ENCODE measurements around the gene EN2. TPM values are rescaled to one million over a fixed set of nuclear protein-coding genes. Genes with fewer than 3 reads are reported as not detected.

Gene EN2
- total RNA-seq, 1 experiment from 2014 or later: 0.07 TPM

- Mint-ChIP-seq H3K27me3 (ENCODE audit: low read depth) (peaks cover 66% of the 10 kb centered on the region), H3K4me3 (no peak overlapping the region), H3K9me3 (peaks cover 2 to 9% of the 10 kb centered on the region in 2 experiments; a peak in 3 of 5 replicates), H3K27ac (peak overlapping the region in 1 of 3 experiments; percentile 44; a peak in 1 of 7 replicates), H3K4me1 (peaks cover 12 to 16% of the 10 kb centered on the region in 2 experiments), H3K36me3 (ENCODE audit: insufficient read depth in 1 of 3, low read depth in 3 of 3) (0 out of 7 replicates have a peak, but pooled peaks cover 0 to 1% (median 0%) of the 10 kb centered on the region in 3 experiments)
- Histone ChIP-seq H3K18ac (ENCODE audit: insufficient read length, low read depth, low read length) (no peak overlapping the region), H2BK5ac (ENCODE audit: insufficient read length, low read length) (no peak overlapping the region), H3K4ac (ENCODE audit: low read depth, low read length) (no peak overlapping the region), H2BK15ac (ENCODE audit: low read depth, low read length) (no peak overlapping the region), H2BK120ac (ENCODE audit: low read depth, low read length, poor library complexity, severe bottlenecking) (no peak overlapping the region), H3K79me1 (ENCODE audit: insufficient read depth, low read depth, low read length, poor library complexity, severe bottlenecking) (no peaks in the 10 kb centered on the region), H3K4me1 (ENCODE audit: insufficient read depth, low read length) (no peaks in the 10 kb centered on the region; the same call in 1 of the 2 replicates), H2BK20ac (ENCODE audit: low read depth, low read length, poor library complexity, severe bottlenecking) (no peak overlapping the region), H3K27me3 (ENCODE audit: insufficient read depth, low read length) (no peaks in the 10 kb centered on the region), H3K23me2 (ENCODE audit: insufficient read length, low read depth, low read length, poor library complexity, severe bottlenecking) (no peaks in the 10 kb centered on the region), H2AK5ac (ENCODE audit: insufficient read length, low read length) (no peak overlapping the region), H3K56ac (ENCODE audit: insufficient read length, low read depth, low read length) (no peak overlapping the region), H3K23ac (ENCODE audit: insufficient read length, low read depth, low read length) (no peak overlapping the region), H3K79me2 (ENCODE audit: insufficient read depth, low read length) (no peaks in the 10 kb centered on the region), H4K20me1 (ENCODE audit: control insufficient read depth, insufficient read depth, insufficient read length) (peaks cover 3% of the 10 kb centered on the region), H3K27ac (ENCODE audit: insufficient read length, low read depth, low read length) (no peak overlapping the region), H3K9ac (ENCODE audit: extremely low read depth, insufficient read length, low read length) (no peak overlapping the region), H3K4me2 (ENCODE audit: insufficient read depth, insufficient read length, low read length) (no peak overlapping the region), H3T11ph (ENCODE audit: low read length) (no peak overlapping the region), H4K8ac (replicated peaks; ENCODE audit: insufficient read length, low read depth, low read length) (no peak overlapping the region), H4K91ac (ENCODE audit: insufficient read length, low read depth, low read length) (no peak overlapping the region), H2AFZ (ENCODE audit: low read length) (no peak overlapping the region), H2BK12ac (ENCODE audit: insufficient read length, low read depth, low read length) (no peak overlapping the region), H3K14ac (ENCODE audit: insufficient read depth, low read length) (no peak overlapping the region), H3K9me3 (ENCODE audit: control insufficient read depth, low read depth, low read length) (no peaks in the 10 kb centered on the region), H4K5ac (ENCODE audit: insufficient read length, low read depth, low read length) (no peak overlapping the region)
- no peak for TF ChIP-seq CTCF (conservative IDR thresholded peaks at IDR 0.05)
- DNase-seq: no peak
- 100% methylated on average over 3 of the region's 17 CpGs for WGBS (ENCODE audit: extremely low coverage, insufficient read length, low lambda C conversion rate)
These were observed 46.1 kb upstream of the EN2 start for GRCh38 chr7:155411718-155412415.
